ENCODE data around the gene PRR18.

Gene PRR18

DNA sequence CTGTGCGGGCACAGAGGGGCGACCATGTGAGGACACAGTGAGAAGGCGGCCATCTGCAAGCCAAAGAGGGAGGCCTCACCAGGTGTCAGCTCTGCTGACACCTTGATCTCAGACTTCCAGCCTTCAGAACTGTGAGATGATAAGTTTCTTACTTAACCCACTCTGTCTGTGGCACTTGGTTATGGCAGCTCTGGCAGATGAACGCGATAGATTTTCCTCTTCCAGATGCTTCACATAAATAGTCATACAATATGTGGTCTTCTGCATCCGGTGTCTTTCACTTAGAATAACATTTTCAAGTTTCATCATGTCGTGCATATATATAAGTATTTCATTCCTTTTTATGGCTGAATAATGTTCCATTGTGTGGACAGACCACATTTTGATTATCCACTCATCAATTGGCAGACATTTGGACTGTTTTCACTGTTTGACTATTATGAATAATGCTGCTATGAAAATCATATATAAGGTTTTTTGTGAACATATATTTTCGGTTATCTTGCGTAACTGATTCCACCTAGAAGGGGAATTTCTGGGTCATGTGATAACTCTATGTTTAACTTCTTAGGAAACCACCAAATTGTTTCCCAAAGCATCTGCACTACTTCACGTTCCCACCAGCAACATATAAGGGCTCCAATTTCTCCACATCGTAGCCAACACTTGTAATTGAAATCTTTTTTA lies 30.2 kb downstream of the PRR18 start:
- H3K36me3 ChIP-seq (ENCODE audit: insufficient read depth) = no peaks in the 10 kb centered on the region
- H3K4me1 ChIP-seq (ENCODE audit: low read depth, poor library complexity, severe bottlenecking) = peaks cover 6% of the 10 kb centered on the region
- H3K79me2 ChIP-seq (ENCODE audit: insufficient read depth, low read depth) = no peaks in the 10 kb centered on the region
- H2AFZ ChIP-seq (ENCODE audit: low read depth) = no peak overlapping the region
- H4K20me1 ChIP-seq (ENCODE audit: insufficient read depth) = no peaks in the 10 kb centered on the region
- TF ChIP-seq, protein P1, sequence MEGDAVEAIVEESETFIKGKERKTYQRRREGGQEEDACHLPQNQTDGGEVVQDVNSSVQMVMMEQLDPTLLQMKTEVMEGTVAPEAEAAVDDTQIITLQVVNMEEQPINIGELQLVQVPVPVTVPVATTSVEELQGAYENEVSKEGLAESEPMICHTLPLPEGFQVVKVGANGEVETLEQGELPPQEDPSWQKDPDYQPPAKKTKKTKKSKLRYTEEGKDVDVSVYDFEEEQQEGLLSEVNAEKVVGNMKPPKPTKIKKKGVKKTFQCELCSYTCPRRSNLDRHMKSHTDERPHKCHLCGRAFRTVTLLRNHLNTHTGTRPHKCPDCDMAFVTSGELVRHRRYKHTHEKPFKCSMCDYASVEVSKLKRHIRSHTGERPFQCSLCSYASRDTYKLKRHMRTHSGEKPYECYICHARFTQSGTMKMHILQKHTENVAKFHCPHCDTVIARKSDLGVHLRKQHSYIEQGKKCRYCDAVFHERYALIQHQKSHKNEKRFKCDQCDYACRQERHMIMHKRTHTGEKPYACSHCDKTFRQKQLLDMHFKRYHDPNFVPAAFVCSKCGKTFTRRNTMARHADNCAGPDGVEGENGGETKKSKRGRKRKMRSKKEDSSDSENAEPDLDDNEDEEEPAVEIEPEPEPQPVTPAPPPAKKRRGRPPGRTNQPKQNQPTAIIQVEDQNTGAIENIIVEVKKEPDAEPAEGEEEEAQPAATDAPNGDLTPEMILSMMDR (conservative IDR thresholded peaks at IDR 0.05; ENCODE audit: low read depth, low read length) = no peak
- H3K27ac ChIP-seq = no peak overlapping the region
- no peak overlapping the region for H3K4me3 ChIP-seq (IDR thresholded peaks at IDR 0.05; ENCODE audit: insufficient read depth, low read depth, low read length)
- H3K4me2 ChIP-seq = no peak overlapping the region
- no peak overlapping the region for H3K9ac ChIP-seq
- no peaks in the 10 kb centered on the region for H3K27me3 ChIP-seq (ENCODE audit: insufficient read depth, low read depth)

DNA sequence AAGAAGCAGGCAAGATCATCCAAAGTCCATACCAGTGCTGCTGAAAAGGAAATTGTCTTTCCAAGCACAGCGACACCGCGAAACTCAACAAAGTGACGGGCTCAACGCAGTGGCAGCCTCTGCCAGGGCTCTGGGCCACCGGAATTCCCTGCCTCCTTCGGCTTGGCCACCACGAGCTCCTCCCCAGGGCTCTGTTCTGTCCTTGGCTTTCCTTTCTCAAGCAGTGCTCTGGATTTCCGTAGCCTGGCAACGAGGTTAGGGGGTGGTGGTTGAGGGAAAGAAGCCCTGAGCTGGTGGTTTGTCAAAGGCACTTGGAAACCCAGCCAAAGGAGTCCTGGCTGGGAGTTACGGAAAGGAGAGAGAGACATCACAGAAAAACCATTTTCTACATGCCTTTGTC lies 31.2 kb downstream of the PRR18 start:
- Histone ChIP-seq H3K36me3 (ENCODE audit: insufficient read depth) (no peaks in the 10 kb centered on the region), H3K79me2 (ENCODE audit: insufficient read depth, low read depth) (no peaks in the 10 kb centered on the region), H3K4me2 (no peak overlapping the region), H2AFZ (ENCODE audit: low read depth) (no peak overlapping the region), H3K4me1 (ENCODE audit: low read depth, poor library complexity, severe bottlenecking) (peaks cover 6% of the 10 kb centered on the region), H3K27me3 (ENCODE audit: insufficient read depth, low read depth) (no peaks in the 10 kb centered on the region), H3K27ac (no peak overlapping the region), H4K20me1 (ENCODE audit: insufficient read depth) (no peaks in the 10 kb centered on the region), H3K4me3 (IDR thresholded peaks at IDR 0.05; ENCODE audit: insufficient read depth, low read depth, low read length) (no peak overlapping the region), H3K9ac (no peak overlapping the region)
- TF ChIP-seq, protein P1 (conservative IDR thresholded peaks at IDR 0.05; ENCODE audit: low read depth, low read length) = no peak

DNA sequence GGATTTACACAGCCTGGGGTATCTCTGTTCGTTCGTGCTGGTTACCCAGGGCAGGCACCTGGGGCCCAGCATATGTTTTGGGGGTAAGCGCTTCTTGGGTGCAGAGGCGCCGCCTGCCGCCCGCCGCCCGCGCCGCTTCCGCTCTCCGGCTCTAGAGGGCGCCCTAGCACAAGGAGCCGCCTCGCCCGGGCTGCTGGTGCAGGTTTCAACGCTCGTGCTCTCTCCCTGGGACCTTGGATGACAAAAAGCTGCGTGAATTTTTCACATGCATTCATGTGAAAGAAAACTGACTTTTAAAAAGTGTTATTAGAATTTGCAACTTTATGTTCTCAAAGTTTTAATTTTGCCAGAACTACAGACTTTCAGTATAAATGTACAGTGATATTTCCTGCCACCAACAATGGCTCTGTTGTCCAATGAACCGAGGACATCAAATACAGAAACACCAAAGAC lies 32.5 kb downstream of the PRR18 start:
- no peaks in the 10 kb centered on the region for H3K36me3 ChIP-seq (ENCODE audit: insufficient read depth)
- H3K27ac ChIP-seq = no peak overlapping the region
- H2AFZ ChIP-seq (ENCODE audit: low read depth) = peak overlapping the region; percentile 36; the same call in 1 of the 2 replicates
- H3K4me1 ChIP-seq (ENCODE audit: low read depth, poor library complexity, severe bottlenecking) = peaks cover 6% of the 10 kb centered on the region
- TF ChIP-seq, protein P1 (conservative IDR thresholded peaks at IDR 0.05; ENCODE audit: low read depth, low read length) = peak; percentile 89
- no peak overlapping the region for H3K4me3 ChIP-seq (IDR thresholded peaks at IDR 0.05; ENCODE audit: insufficient read depth, low read depth, low read length)
- H3K4me2 ChIP-seq = peak overlapping the region; percentile 8; the same call in 1 of the 2 replicates
- no peaks in the 10 kb centered on the region for H3K79me2 ChIP-seq (ENCODE audit: insufficient read depth, low read depth)
- H3K9ac ChIP-seq = no peak overlapping the region
- no peaks in the 10 kb centered on the region for H3K27me3 ChIP-seq (ENCODE audit: insufficient read depth, low read depth)
- H4K20me1 ChIP-seq (ENCODE audit: insufficient read depth) = no peaks in the 10 kb centered on the region

DNA sequence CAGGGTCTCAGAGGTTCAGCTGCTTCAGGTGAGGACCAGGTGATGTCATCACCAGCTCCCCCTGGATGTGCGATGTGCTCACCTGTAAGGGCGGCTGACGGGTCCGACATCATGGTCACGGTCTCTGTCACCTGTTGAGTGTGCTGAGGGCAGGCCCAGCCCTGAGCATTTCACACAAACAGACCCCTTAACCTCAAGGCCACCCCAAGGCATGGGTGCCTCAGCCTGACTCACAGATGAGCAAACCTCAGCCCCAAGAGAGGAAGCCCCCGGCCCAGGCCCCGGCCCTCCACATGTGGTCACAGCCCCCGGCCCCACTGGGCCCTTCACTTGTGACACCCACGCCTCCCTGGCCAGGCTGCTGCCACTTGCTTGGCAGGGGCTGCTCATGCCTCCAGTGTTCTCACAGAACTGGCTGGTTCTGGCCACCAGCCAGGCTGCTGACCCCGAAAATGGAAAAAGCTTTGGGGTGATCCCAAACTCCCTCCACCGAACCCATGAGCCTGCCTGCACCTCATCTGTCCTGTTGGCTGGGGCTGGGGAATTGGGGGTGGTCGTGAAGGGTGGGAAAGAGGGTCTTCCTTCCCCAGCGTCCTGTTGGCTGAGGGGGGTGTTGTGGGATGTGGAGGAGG lies 33.3 kb downstream of the PRR18 start:
- TF ChIP-seq, protein P1 (conservative IDR thresholded peaks at IDR 0.05; ENCODE audit: low read depth, low read length) = no peak
- Histone ChIP-seq H3K36me3 (ENCODE audit: insufficient read depth) (no peaks in the 10 kb centered on the region), H3K27ac (no peak overlapping the region), H4K20me1 (ENCODE audit: insufficient read depth) (no peaks in the 10 kb centered on the region), H3K79me2 (ENCODE audit: insufficient read depth, low read depth) (no peaks in the 10 kb centered on the region), H3K4me3 (IDR thresholded peaks at IDR 0.05; ENCODE audit: insufficient read depth, low read depth, low read length) (no peak overlapping the region), H3K9ac (no peak overlapping the region), H3K27me3 (ENCODE audit: insufficient read depth, low read depth) (no peaks in the 10 kb centered on the region), H3K4me2 (no peak overlapping the region), H3K4me1 (ENCODE audit: low read depth, poor library complexity, severe bottlenecking) (peaks cover 6% of the 10 kb centered on the region), H2AFZ (ENCODE audit: low read depth) (no peak overlapping the region)

All from KMS-11 (cell line).